ENCODE measurements around the gene SENP8. TPM values are rescaled to one million over a fixed set of nuclear protein-coding genes. Genes with fewer than 3 reads are reported as not detected.

Gene SENP8
- total and polyA plus RNA-seq, 2 of the 13 experiments (the other 11 are each of a cell fraction or from before 2014, with no cell fraction given): 2.7 to 3.0 TPM

GRCh38 chr15:72155635-72156616, 37.7 kb downstream of the SENP8 start (continued):
- TF ChIP-seq, protein P1, sequence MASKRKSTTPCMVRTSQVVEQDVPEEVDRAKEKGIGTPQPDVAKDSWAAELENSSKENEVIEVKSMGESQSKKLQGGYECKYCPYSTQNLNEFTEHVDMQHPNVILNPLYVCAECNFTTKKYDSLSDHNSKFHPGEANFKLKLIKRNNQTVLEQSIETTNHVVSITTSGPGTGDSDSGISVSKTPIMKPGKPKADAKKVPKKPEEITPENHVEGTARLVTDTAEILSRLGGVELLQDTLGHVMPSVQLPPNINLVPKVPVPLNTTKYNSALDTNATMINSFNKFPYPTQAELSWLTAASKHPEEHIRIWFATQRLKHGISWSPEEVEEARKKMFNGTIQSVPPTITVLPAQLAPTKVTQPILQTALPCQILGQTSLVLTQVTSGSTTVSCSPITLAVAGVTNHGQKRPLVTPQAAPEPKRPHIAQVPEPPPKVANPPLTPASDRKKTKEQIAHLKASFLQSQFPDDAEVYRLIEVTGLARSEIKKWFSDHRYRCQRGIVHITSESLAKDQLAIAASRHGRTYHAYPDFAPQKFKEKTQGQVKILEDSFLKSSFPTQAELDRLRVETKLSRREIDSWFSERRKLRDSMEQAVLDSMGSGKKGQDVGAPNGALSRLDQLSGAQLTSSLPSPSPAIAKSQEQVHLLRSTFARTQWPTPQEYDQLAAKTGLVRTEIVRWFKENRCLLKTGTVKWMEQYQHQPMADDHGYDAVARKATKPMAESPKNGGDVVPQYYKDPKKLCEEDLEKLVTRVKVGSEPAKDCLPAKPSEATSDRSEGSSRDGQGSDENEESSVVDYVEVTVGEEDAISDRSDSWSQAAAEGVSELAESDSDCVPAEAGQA (IDR thresholded peaks at IDR 0.05; ENCODE audit: low read depth): no peak
- TF ChIP-seq, protein P1 (CRISPR knock-in tag; IDR thresholded peaks at IDR 0.05; ENCODE audit: borderline replicate concordance): no peak
- TF ChIP-seq, protein P2, sequence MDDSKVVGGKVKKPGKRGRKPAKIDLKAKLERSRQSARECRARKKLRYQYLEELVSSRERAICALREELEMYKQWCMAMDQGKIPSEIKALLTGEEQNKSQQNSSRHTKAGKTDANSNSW (CRISPR knock-in tag; IDR thresholded peaks at IDR 0.05; ENCODE audit: borderline replicate concordance): no peak
- no peak for TF ChIP-seq ZFP82 (CRISPR knock-in tag; IDR thresholded peaks at IDR 0.05; ENCODE audit: borderline replicate concordance)
- TF ChIP-seq PHB2 (IDR thresholded peaks at IDR 0.05; ENCODE audit: partially characterized antibody): no peak
- TF ChIP-seq, protein P3, sequence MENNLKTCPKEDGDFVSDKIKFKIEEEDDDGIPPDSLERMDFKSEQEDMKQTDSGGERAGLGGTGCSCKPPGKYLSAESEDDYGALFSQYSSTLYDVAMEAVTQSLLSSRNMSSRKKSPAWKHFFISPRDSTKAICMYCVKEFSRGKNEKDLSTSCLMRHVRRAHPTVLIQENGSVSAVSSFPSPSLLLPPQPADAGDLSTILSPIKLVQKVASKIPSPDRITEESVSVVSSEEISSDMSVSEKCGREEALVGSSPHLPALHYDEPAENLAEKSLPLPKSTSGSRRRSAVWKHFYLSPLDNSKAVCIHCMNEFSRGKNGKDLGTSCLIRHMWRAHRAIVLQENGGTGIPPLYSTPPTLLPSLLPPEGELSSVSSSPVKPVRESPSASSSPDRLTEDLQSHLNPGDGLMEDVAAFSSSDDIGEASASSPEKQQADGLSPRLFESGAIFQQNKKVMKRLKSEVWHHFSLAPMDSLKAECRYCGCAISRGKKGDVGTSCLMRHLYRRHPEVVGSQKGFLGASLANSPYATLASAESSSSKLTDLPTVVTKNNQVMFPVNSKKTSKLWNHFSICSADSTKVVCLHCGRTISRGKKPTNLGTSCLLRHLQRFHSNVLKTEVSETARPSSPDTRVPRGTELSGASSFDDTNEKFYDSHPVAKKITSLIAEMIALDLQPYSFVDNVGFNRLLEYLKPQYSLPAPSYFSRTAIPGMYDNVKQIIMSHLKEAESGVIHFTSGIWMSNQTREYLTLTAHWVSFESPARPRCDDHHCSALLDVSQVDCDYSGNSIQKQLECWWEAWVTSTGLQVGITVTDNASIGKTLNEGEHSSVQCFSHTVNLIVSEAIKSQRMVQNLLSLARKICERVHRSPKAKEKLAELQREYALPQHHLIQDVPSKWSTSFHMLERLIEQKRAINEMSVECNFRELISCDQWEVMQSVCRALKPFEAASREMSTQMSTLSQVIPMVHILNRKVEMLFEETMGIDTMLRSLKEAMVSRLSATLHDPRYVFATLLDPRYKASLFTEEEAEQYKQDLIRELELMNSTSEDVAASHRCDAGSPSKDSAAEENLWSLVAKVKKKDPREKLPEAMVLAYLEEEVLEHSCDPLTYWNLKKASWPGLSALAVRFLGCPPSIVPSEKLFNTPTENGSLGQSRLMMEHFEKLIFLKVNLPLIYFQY (CRISPR knock-in tag; IDR thresholded peaks at IDR 0.05; ENCODE audit: borderline replicate concordance): no peak
- TF ChIP-seq PHF8 (CRISPR knock-in tag; IDR thresholded peaks at IDR 0.05): no peak
- no peak for TF ChIP-seq KDM5B (CRISPR knock-in tag; IDR thresholded peaks at IDR 0.05; ENCODE audit: borderline replicate concordance)
- no peak for TF ChIP-seq ZNF556 (CRISPR knock-in tag; IDR thresholded peaks at IDR 0.05; ENCODE audit: borderline replicate concordance)
- TF ChIP-seq PRPF4 (IDR thresholded peaks at IDR 0.05; ENCODE audit: low read depth, low read length, poor library complexity, severe bottlenecking): no peak
- no peak for TF ChIP-seq TFDP2 (CRISPR knock-in tag; IDR thresholded peaks at IDR 0.05)
- TF ChIP-seq ZNF883 (CRISPR knock-in tag; IDR thresholded peaks at IDR 0.05; ENCODE audit: not compliant biosample characterization): peak; percentile 39
- 0 out of 2 replicates have a peak, but pooled peaks have one; percentile 14 for TF ChIP-seq PATZ1 (CRISPR knock-in tag; IDR thresholded peaks at IDR 0.05)
- no peak for TF ChIP-seq BORCS8-MEF2B (CRISPR knock-in tag; IDR thresholded peaks at IDR 0.05)

Data from HepG2 (cell line).